Measurements from ENCODE around the gene MRPS18C. TPM values are rescaled to one million over a fixed set of nuclear protein-coding genes. Genes with fewer than 3 reads are reported as not detected.
A peak's percentile ranks its signal among the peaks of the same experiment; 100 is the strongest.

Gene MRPS18C
- total RNA-seq, result 76.8 and 80.3 TPM in 2 replicates

DNA sequence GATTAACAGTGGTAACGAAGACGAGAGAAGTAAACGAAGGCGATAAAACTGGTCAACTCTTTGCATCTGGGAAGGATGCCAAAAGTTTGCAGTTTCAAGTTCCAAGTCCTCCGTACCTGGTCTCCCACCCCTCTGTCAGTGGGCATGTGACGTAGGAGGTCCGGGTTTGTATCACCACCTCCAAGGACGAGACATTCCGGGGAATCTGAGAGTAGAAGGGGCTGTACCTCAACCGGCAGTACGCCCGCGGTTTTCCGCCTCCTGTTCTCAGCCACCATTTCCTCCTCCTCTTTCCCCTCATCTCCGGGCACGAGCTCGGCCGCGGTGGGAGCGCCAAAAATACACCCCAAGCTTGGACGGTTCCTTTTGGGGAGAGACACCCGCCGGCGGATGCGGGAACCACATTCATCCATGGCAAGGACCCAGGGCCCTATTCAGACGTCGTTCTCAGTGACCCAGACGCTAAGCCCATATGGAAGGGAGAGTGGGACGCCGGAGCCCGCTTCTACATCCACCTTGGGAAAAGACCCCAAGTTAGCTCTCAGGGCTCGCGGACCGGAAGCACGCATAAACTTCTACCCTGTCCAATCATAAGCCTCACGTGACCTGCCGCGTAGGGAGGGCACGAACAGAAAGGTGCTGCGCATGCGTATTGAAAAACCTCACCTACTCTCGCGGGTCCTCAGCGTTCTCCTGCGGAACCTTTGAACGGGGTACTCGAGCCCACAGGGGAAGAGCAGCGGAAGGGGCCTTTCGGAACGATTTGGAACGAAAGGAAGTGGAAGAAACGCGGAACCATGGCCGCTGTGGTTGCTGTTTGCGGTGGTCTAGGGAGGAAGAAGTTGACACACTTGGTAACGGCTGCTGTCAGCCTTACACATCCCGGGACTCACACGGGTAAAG, at the start of gene MRPS18C, which contains the start of gene HELQ:
MRPS18C (plus strand) TSS at position 778 of the 903 bp plus-strand sequence; CDS start at position 798, 20 bp downstream.
HELQ (minus strand) TSS at position 543 of the 903 bp plus-strand sequence; CDS start at position 413, 130 bp downstream.
- peaks cover 41% of the 10 kb centered on the region for H3K36me3 Mint-ChIP-seq (ENCODE audit: low read depth)

DNA sequence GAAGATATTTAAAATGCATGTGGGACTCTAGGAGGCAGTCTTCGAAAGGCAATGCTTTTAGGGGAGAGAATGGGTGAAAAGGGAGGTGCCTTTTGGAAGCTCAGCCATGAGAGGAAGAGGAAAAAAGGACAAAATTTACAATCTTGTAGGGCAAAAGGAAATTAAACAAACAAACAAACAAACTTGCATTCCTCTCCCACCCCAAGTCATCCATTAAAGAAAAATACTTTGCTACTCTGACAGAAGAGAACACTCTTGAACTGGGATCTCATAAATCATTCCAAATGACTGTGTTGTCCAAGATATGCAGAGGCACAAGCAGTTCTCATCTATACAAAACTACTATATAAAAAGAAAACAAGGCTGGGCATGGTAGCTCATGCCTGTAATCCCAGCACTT, 47.0 kb upstream of the MRPS18C start:
- Mint-ChIP-seq H3K27me3 (ENCODE audit: insufficient read depth) (no peaks in the 10 kb centered on the region), H3K4me3 (no peak overlapping the region), H3K36me3 (ENCODE audit: low read depth) (peaks cover 15% of the 10 kb centered on the region), H3K4me1 (ENCODE audit: low read depth) (no peaks in the 10 kb centered on the region), H3K27ac (no peak overlapping the region), H3K9me3 (no peaks in the 10 kb centered on the region)
- no peak for DNase-seq (ENCODE audit: low spot score)
- intact Hi-C loops (cut with micrococcal nuclease), result no loop called here

More for the DNA sequence above, at the start of gene MRPS18C, which contains the start of gene HELQ:
- Mint-ChIP-seq H3K9me3 (no peaks in the 10 kb centered on the region), H3K27me3 (ENCODE audit: insufficient read depth) (no peaks in the 10 kb centered on the region), H3K4me3 (peak within 1 kb of the TSS; percentile 96), H3K4me1 (ENCODE audit: low read depth) (peaks cover 45% of the 10 kb centered on the region), H3K27ac (peak within 1 kb of the TSS; percentile 98)
- intact Hi-C loops (cut with micrococcal nuclease), result loop anchor here (1.0 to 10.0 kb wide), 16 partner anchors 30 to 1171 kb away; partner anchors contain the start of genes ABRAXAS1, COPS4, COQ2 and ENOPH1
- DNase-seq (ENCODE audit: low spot score), result peak; percentile 95

DNA sequence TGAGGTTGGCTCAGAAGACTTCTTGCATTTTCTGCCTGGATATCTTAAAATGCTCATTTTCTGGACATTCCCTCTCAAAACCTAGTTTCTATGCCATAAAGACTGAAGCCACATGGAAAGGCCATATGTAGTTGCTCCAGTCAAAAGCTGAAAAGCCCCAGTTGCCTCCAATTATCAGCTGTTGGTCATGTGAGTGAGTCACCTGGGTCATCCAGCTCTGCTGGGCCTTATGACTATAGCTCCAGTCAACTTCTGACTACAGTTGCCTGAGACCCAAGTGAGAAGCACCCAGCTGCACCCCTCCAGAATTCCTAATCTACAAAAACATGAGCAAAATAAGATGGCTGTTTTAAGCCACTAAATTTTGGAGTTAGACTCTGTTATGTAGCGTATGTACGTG, 42.2 kb upstream of the MRPS18C start:
- H3K9me3 Mint-ChIP-seq, result no peaks in the 10 kb centered on the region
- H3K27me3 Mint-ChIP-seq (ENCODE audit: insufficient read depth), result no peaks in the 10 kb centered on the region
- no peak overlapping the region for H3K27ac Mint-ChIP-seq
- no peak overlapping the region for H3K4me3 Mint-ChIP-seq
- H3K4me1 Mint-ChIP-seq (ENCODE audit: low read depth), result no peaks in the 10 kb centered on the region
- intact Hi-C loops (cut with micrococcal nuclease), result no loop called here
- H3K36me3 Mint-ChIP-seq (ENCODE audit: low read depth), result peaks cover 25% of the 10 kb centered on the region
- no peak for DNase-seq (ENCODE audit: low spot score)

DNA sequence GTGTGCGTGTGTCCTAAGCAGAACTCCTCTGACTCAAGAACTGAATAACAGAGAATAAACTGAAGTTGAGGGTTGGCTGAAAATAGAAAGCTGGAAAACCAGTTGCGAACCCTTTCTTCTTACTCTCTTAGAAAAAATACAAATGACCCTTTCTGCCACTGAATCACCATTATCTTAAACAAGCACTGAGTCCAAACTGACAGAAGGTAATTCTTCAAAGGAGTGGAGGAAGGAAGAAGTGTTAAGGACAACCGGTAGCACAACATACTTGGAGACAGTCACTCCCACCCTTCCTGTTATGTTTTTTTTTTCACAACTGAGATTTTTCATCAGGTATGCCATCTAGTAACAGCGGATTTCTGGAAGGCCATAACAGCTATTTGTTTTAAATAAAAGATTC, 38.3 kb upstream of the MRPS18C start:
- no peak for DNase-seq (ENCODE audit: low spot score)
- intact Hi-C loops (cut with micrococcal nuclease), result no loop called here
- Mint-ChIP-seq H3K36me3 (ENCODE audit: low read depth) (peaks cover 30% of the 10 kb centered on the region), H3K27ac (no peak overlapping the region), H3K27me3 (ENCODE audit: insufficient read depth) (no peaks in the 10 kb centered on the region), H3K9me3 (no peaks in the 10 kb centered on the region), H3K4me3 (no peak overlapping the region), H3K4me1 (ENCODE audit: low read depth) (no peaks in the 10 kb centered on the region)

DNA sequence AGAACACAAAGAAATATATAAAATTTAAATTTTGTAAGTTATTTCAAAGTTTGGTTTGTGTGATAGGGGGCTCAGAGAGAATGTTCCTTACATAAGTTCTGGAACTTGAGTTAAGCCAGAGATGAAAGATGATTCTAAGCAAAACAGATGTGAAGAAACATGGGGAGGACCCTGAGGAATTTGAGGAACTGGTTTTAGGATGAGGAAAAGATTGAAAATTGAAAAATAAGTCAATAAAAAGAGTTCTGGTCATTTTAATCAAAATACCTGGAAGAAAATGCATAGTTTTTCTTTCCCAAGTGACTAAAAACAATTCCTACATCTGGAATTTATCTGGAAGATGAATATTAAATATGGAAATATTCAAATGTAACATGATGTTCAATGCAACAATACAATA, 37.6 kb upstream of the MRPS18C start:
- no peaks in the 10 kb centered on the region for H3K9me3 Mint-ChIP-seq
- H3K4me3 Mint-ChIP-seq, result no peak overlapping the region
- H3K27me3 Mint-ChIP-seq (ENCODE audit: insufficient read depth), result no peaks in the 10 kb centered on the region
- peaks cover 26% of the 10 kb centered on the region for H3K36me3 Mint-ChIP-seq (ENCODE audit: low read depth)
- H3K4me1 Mint-ChIP-seq (ENCODE audit: low read depth), result no peaks in the 10 kb centered on the region
- no peak overlapping the region for H3K27ac Mint-ChIP-seq
- intact Hi-C loops (cut with micrococcal nuclease), result no loop called here
- no peak for DNase-seq (ENCODE audit: low spot score)

DNA sequence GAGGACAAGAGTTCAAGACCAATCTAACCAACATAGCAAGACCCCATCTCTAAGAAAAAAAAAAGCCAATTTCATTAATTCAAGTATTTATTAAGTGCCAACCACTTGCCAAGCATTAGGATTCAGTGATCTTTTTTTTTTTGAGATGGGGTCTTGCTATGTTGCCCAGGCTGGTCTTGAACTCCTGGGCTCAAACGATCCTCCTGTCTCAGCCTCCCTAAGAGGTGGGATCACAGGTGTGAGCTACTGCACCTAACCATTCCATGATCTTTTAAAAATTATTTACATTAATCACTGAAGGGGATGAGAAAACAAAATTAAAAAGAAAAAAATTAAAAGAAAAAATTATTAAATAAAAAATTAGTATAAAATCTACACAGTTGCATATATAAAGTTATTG, 24.7 kb upstream of the MRPS18C start:
- Mint-ChIP-seq H3K4me3 (no peak overlapping the region), H3K36me3 (ENCODE audit: low read depth) (peaks cover 10% of the 10 kb centered on the region), H3K4me1 (ENCODE audit: low read depth) (peaks cover 3% of the 10 kb centered on the region), H3K27me3 (ENCODE audit: insufficient read depth) (no peaks in the 10 kb centered on the region), H3K27ac (no peak overlapping the region), H3K9me3 (no peaks in the 10 kb centered on the region)
- no peak for DNase-seq (ENCODE audit: low spot score)
- intact Hi-C loops (cut with micrococcal nuclease), result no loop called here

DNA sequence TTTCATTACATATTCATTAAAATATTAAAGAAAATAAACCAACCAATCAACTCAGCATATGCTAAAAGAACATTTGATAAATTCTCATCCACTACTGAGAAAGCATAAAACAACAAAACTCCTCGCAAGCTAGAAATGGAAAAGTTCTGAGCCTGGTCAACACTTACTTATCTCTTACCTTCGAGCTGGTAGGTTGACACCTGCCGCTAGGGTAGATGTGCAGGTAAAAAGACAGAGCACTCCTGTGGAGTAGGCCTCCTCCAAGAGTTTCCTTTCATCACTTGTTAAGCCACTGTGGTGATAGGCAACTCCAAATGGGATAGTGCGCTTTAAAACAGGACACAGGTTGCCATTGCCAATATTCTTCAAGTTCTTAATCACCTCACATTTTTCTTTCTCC, 19.2 kb upstream of the MRPS18C start:
- no peaks in the 10 kb centered on the region for H3K9me3 Mint-ChIP-seq
- peaks cover 9% of the 10 kb centered on the region for H3K36me3 Mint-ChIP-seq (ENCODE audit: low read depth)

DNA sequence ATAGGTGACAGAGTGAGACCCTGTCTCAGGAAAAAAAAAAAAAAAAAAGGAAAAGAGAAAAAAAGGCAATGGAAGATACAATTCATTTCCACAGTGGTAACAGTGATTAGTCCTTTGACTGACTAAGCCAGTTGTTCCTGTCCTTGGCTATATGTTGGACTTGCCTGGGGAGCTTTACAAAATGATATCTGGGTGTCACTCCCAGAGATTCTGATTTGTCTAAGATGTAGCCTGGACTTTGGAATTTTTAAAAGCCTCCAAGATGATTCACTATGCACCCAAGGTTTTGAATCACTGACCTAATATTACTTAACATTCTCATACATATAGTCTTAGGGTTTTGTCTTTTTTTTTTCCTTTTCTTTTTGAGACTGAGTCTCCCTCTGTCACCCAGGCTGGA, 17.1 kb upstream of the MRPS18C start:
- no peaks in the 10 kb centered on the region for H3K4me1 Mint-ChIP-seq (ENCODE audit: low read depth)

More for the DNA sequence above, 19.2 kb upstream of the MRPS18C start:
- no peak for DNase-seq (ENCODE audit: low spot score)
- Mint-ChIP-seq H3K4me3 (no peak overlapping the region), H3K27me3 (ENCODE audit: insufficient read depth) (no peaks in the 10 kb centered on the region), H3K27ac (no peak overlapping the region), H3K4me1 (ENCODE audit: low read depth) (no peaks in the 10 kb centered on the region)
- intact Hi-C loops (cut with micrococcal nuclease), result no loop called here

DNA sequence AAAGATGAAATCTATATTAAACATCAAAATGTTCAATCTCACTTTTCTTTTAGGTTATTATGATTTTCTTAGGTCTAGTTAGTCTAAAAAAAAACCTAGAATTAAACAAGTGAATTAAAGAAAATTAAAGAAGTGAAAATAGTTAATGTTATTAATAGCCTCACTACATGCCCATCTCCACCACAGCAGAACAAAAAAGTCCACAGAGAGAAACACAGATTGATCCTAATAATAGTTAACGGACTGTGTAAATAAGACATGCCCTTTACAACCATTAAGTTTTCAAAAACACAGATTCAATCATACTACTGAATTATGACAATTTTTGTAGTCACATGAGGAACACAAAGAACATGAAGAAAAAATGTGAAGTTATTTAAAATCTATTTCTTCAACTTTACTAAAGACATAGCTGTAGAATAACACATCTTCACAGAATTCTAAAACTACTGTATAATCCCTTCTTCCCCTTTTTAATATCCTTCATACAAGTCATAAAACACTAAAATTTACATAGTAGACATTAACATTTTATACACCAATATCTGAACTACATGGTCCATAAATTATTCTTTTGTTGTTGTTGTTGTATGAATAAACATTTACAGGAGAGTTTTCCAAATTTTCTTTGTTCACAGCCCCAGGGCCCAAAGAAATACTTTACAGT, 15.6 kb upstream of the MRPS18C start:
- no peaks in the 10 kb centered on the region for H3K4me1 Mint-ChIP-seq (ENCODE audit: low read depth)
- peaks cover 18% of the 10 kb centered on the region for H3K36me3 Mint-ChIP-seq (ENCODE audit: low read depth)

More for the DNA sequence above, 17.1 kb upstream of the MRPS18C start:
- no peak overlapping the region for H3K4me3 Mint-ChIP-seq
- H3K9me3 Mint-ChIP-seq, result no peaks in the 10 kb centered on the region
- H3K36me3 Mint-ChIP-seq (ENCODE audit: low read depth), result peaks cover 12% of the 10 kb centered on the region
- intact Hi-C loops (cut with micrococcal nuclease), result no loop called here
- H3K27ac Mint-ChIP-seq, result no peak overlapping the region
- no peak for DNase-seq (ENCODE audit: low spot score)
- no peaks in the 10 kb centered on the region for H3K27me3 Mint-ChIP-seq (ENCODE audit: insufficient read depth)

DNA sequence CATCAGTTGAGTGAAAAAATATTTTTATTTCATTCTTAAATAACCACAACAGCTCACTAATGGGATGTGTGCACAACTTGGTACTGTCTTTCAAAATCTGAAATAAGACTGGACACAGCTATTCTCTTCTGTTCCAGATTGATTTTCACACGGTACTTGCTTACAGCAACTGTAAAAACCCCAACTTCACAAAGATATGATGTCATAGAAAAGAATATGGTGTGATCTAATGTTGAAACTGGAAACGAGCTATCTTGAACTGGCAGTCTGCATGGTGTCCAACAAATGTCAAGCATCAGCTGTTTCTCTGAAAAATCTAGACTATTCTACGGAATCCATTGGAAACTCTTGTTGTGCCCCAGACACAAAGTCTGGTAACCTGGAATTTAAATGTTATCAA, 15.0 kb upstream of the MRPS18C start:
- H3K27ac Mint-ChIP-seq, result no peak overlapping the region
- H3K36me3 Mint-ChIP-seq (ENCODE audit: low read depth), result peaks cover 15% of the 10 kb centered on the region
- no peaks in the 10 kb centered on the region for H3K27me3 Mint-ChIP-seq (ENCODE audit: insufficient read depth)
- no peaks in the 10 kb centered on the region for H3K4me1 Mint-ChIP-seq (ENCODE audit: low read depth)
- H3K4me3 Mint-ChIP-seq, result no peak overlapping the region
- DNase-seq (ENCODE audit: low spot score), result no peak
- intact Hi-C loops (cut with micrococcal nuclease), result no loop called here
- H3K9me3 Mint-ChIP-seq, result no peaks in the 10 kb centered on the region

More for the DNA sequence above, 15.6 kb upstream of the MRPS18C start:
- Mint-ChIP-seq H3K27ac (no peak overlapping the region), H3K4me3 (no peak overlapping the region), H3K9me3 (no peaks in the 10 kb centered on the region), H3K27me3 (ENCODE audit: insufficient read depth) (no peaks in the 10 kb centered on the region)
- intact Hi-C loops (cut with micrococcal nuclease), result no loop called here
- DNase-seq (ENCODE audit: low spot score), result no peak

DNA sequence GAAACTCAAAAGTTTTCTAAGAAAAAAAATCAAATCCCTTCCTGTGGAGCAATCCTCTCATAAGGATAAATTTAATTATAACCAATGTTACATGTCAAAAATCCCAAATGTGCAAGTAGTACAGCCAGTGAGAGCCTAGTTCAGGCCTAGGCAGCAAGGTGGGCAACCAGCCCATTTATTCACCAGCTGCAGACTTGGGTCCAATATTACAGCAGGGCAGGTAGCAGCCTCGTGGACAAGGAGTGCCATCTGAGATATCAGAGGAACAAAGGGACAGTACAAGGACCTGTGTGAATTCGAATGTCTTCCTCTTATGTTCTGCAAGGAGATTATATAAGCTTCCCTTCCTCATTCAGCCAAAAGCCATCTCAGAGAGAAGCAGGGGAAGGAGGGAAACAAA, 6.8 kb upstream of the MRPS18C start:
- intact Hi-C loops (cut with micrococcal nuclease), result no loop called here
- DNase-seq (ENCODE audit: low spot score), result no peak
- H3K4me1 Mint-ChIP-seq (ENCODE audit: low read depth), result peaks cover 16% of the 10 kb centered on the region
- no peak overlapping the region for H3K4me3 Mint-ChIP-seq
- no peaks in the 10 kb centered on the region for H3K27me3 Mint-ChIP-seq (ENCODE audit: insufficient read depth)
- no peak overlapping the region for H3K27ac Mint-ChIP-seq
- no peaks in the 10 kb centered on the region for H3K9me3 Mint-ChIP-seq
- peaks cover 26% of the 10 kb centered on the region for H3K36me3 Mint-ChIP-seq (ENCODE audit: low read depth)

DNA sequence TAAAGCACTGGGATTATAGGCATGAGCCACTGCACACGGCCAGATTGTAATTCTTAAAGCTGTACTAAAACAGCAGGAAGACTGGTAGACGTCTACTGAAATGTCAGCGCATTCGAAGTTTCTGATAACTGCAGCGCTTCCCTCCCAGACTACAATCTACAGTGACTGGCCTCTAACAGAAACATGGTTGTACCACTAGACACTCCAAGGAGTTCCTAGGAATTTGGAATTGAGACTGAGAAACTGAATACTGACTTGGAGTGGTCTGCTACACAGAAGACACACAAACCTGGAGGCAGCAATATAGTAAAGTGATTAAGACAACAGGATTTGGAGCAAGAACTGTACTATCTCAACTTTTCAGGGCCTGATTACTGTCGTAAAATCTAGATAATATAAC, 1.2 kb upstream of the MRPS18C start:
- H3K9me3 Mint-ChIP-seq, result no peaks in the 10 kb centered on the region
- H3K4me3 Mint-ChIP-seq, result peak overlapping the region; percentile 96
- peaks cover 39% of the 10 kb centered on the region for H3K36me3 Mint-ChIP-seq (ENCODE audit: low read depth)
- H3K27ac Mint-ChIP-seq, result peak overlapping the region; percentile 98
- no peak for DNase-seq (ENCODE audit: low spot score)
- intact Hi-C loops (cut with micrococcal nuclease), result loop anchor here (1.0 to 10.0 kb wide), 16 partner anchors 31 to 1170 kb away; partner anchors contain the start of genes ABRAXAS1, COPS4, COQ2 and ENOPH1
- H3K27me3 Mint-ChIP-seq (ENCODE audit: insufficient read depth), result no peaks in the 10 kb centered on the region
- peaks cover 45% of the 10 kb centered on the region for H3K4me1 Mint-ChIP-seq (ENCODE audit: low read depth)

DNA sequence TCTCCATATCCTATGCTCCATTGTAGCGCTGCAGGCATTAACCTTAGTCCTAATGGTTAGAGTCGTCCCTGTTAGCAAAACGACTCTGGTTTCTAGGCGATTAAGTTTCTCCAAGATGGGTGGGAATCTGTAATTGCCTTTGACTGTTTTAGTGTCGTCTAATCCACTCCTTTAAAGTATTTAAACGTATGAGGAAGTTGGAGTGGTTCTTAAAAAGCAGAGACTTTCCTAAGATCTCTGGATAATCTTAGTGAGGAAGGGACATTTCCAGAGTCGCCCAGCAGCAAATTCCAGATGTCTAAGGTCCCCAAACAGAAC, 285 bp downstream of the MRPS18C start:
- peak overlapping the region; percentile 98 for H3K27ac Mint-ChIP-seq
- peaks cover 41% of the 10 kb centered on the region for H3K36me3 Mint-ChIP-seq (ENCODE audit: low read depth)
- DNase-seq (ENCODE audit: low spot score), result no peak
- H3K4me1 Mint-ChIP-seq (ENCODE audit: low read depth), result peaks cover 45% of the 10 kb centered on the region
- no peaks in the 10 kb centered on the region for H3K27me3 Mint-ChIP-seq (ENCODE audit: insufficient read depth)
- H3K4me3 Mint-ChIP-seq, result peak overlapping the region; percentile 96
- intact Hi-C loops (cut with micrococcal nuclease), result loop anchor here (5.0 to 10.0 kb wide), 4 partner anchors 219 to 1171 kb away; no protein-coding TSS in a partner anchor
- H3K9me3 Mint-ChIP-seq, result no peaks in the 10 kb centered on the region
